IMR-90 (cell line): ENCODE data around the gene OR5C1.

ENCODE experiments used
- CTCF ChIP-seq: conservative IDR thresholded peaks from 2 replicates; pipeline ENCODE4 v1.5.1; 2012; ENCODE audit warnings: mild to moderate bottlenecking, low read depth, low read length, improper control_type of control experiment
- MAFK ChIP-seq: IDR thresholded peaks from 2 replicates; pipeline ENCODE4 v1.6.1; 2012; ENCODE audit warnings: low read depth, low read length, improper control_type of control experiment
- MXI1 ChIP-seq: IDR thresholded peaks from 2 replicates; pipeline ENCODE4 v1.6.1; 2012; ENCODE audit warnings: low read depth, mild to moderate bottlenecking, low read length, moderate library complexity, borderline replicate concordance
- POLR2A ChIP-seq: IDR thresholded peaks from 2 replicates; pipeline ENCODE4 v1.6.1; 2012; ENCODE audit warnings: mild to moderate bottlenecking, low read depth, low read length
- SMC3 ChIP-seq: fragments of 150-350 bp; IDR thresholded peaks from 2 replicates; pipeline ENCODE4 v1.6.1; 2016; ENCODE audit warnings: low read depth, mild to moderate bottlenecking, antibody characterized with exemption, low read length, moderate library complexity
- USF2 ChIP-seq: fragments of 150-350 bp; IDR thresholded peaks from 2 replicates; pipeline ENCODE4 v1.6.1; 2017; ENCODE audit warnings: mild to moderate bottlenecking, antibody characterized with exemption, low read length, low read depth

- no peak for TF ChIP-seq CTCF
- TF ChIP-seq MAFK, result no peak
- TF ChIP-seq USF2, result no peak
- TF ChIP-seq SMC3, result no peak
- no peak for TF ChIP-seq MXI1
- TF ChIP-seq POLR2A, result no peak
These were observed 26.8 kb downstream of the OR5C1 start for GRCh38 chr9:122815544-122815943.
